HCT116 (cell line): ENCODE data around the gene HMSD. TPM values are rescaled to one million over a fixed set of nuclear protein-coding genes. Genes with fewer than 3 reads are reported as not detected.

Source experiments
- ATAC-seq: fragments of 200-7000 bp; cut with Tn5 transposase; 2 replicates; pipeline ENCODE4 v1.9.1; 2020; ENCODE audit warnings: mild to moderate bottlenecking, moderate library complexity
- BruUV-seq: library from RNA; stranded (reverse); fragments of 400-500 nt; replicated peaks from 2 replicates; lab custom pipeline; 2021; lab: Mats Ljungman, UMichigan
- CTCF ChIA-PET: fragments of 300-600 bp; sonication (Branson Sonifier 250); formaldehyde crosslinking; loops from one replicate; lab custom pipeline; 2021; ENCODE audit warnings: antibody characterized with exemption; lab: Charles Lee
- POLR2A ChIA-PET: fragments of 300-600, 350-600 bp; sonication (Branson Sonifier 250); formaldehyde crosslinking; loops from one replicate; lab custom pipeline; 2021; ENCODE audit warnings: antibody characterized with exemption; lab: Charles Lee
- RAD21 ChIA-PET, 2 experiments: fragments of 300-600 bp; sonication (Branson Sonifier 250); formaldehyde crosslinking; loops; one replicate each; lab custom pipeline; 2023; ENCODE audit warnings: low total read pairs in 2 of 2; ENCODE audit not compliant: uncharacterized antibody in 2 of 2, unreplicated experiment in 2 of 2, low non-redundant PET in 1 of 2; lab: Charles Lee
- DNase-seq: peaks from one replicate; pipeline ENCODE4 v3.0.0-alpha.2; 2010; ENCODE audit warnings: low read depth, low spot score
- H2AFZ ChIP-seq: fragments of 200-600 bp; shearing (Covaris generic), sonication (generic); 2 replicates; pipeline ENCODE4 v1.6.1; 2017; ENCODE audit warnings: low read depth, mixed run types, mixed read lengths, antibody characterized with exemption, low read length; ENCODE audit not compliant: poor library complexity, severe bottlenecking
- H3K27ac ChIP-seq: 2 replicates; pipeline ENCODE4 v1.5.1; 2012; ENCODE audit warnings: low read depth, low read length
- H3K27me3 ChIP-seq: fragments of 200-600 bp; sonication (generic); 2 replicates; pipeline ENCODE4 v1.6.1; 2016; ENCODE audit warnings: mixed run types, low read length, mixed read lengths; ENCODE audit not compliant: insufficient read depth
- H3K36me3 ChIP-seq, 2 experiments: fragments of 200-500 bp in 1 of 2; fragments of 200-600 bp in 1 of 2; sonication (Bioruptor generic) in 1 of 2; sonication (generic) in 1 of 2; 2 replicates each; pipeline versions ENCODE4 v1.5.1 to v1.6.1; 2014 to 2016; ENCODE audit warnings: low read length in 2 of 2, inconsistent platforms in 1 of 2, mixed read lengths in 1 of 2, mixed run types in 1 of 2; ENCODE audit not compliant: insufficient read depth in 2 of 2, control insufficient read depth in 1 of 2
- H3K4me1 ChIP-seq, 2 experiments: fragments of 200-600 bp in 1 of 2; sonication (generic) in 1 of 2; 2 replicates each; pipeline versions ENCODE4 v1.5.1 to v1.6.1; 2012 to 2017; ENCODE audit warnings: low read length in 2 of 2, inconsistent platforms in 1 of 2, mild to moderate bottlenecking in 1 of 2, mixed read lengths in 1 of 2, mixed run types in 1 of 2, moderate library complexity in 1 of 2; ENCODE audit not compliant: insufficient read depth in 2 of 2, control insufficient read depth in 1 of 2
- H3K4me2 ChIP-seq: fragments of 200-600 bp; sonication (generic); 2 replicates; pipeline ENCODE4 v1.6.1; 2017; ENCODE audit warnings: mixed run types, low read length, mixed read lengths
- H3K4me3 ChIP-seq, 2 experiments: fragments of 200-600 bp in 1 of 2; sonication (generic) in 1 of 2; replicated peaks in 1 of 2; 2 replicates each; pipeline ENCODE4 v1.5.1; 2011 to 2016; ENCODE audit warnings: low read length in 2 of 2, control low read depth in 1 of 2, low read depth in 1 of 2, mild to moderate bottlenecking in 1 of 2, mixed read lengths in 1 of 2, mixed run types in 1 of 2
- H3K79me2 ChIP-seq: fragments of 200-600 bp; sonication (generic); 2 replicates; pipeline ENCODE4 v1.6.1; 2017; ENCODE audit warnings: mild to moderate bottlenecking, mixed run types, low read length, moderate library complexity, mixed read lengths; ENCODE audit not compliant: insufficient read depth
- H3K9ac ChIP-seq: fragments of 200-600 bp; sonication (generic); 2 replicates; pipeline ENCODE4 v1.6.1; 2016; ENCODE audit warnings: low read length, mixed read lengths
- H3K9me2 ChIP-seq: fragments of 200-600 bp; sonication (generic), shearing (Covaris generic); 2 replicates; pipeline ENCODE4 v1.6.1; 2017; ENCODE audit warnings: mixed run types, mild to moderate bottlenecking, moderate library complexity; ENCODE audit not compliant: insufficient read depth
- H3K9me3 ChIP-seq, 2 experiments: fragments of 200-500 bp in 1 of 2; fragments of 200-600 bp in 1 of 2; sonication (Bioruptor generic) in 1 of 2; sonication (generic) in 1 of 2; 2 replicates each; pipeline ENCODE4 v1.6.1; 2014 to 2017; ENCODE audit warnings: low read length in 2 of 2, mixed read lengths in 2 of 2, inconsistent platforms in 1 of 2, low read depth in 1 of 2, mild to moderate bottlenecking in 1 of 2, mixed run types in 1 of 2, moderate library complexity in 1 of 2; ENCODE audit not compliant: control insufficient read depth in 1 of 2, insufficient read depth in 1 of 2
- H4K20me1 ChIP-seq: fragments of 200-600 bp; sonication (generic), shearing (Covaris generic); 2 replicates; pipeline ENCODE4 v1.6.1; 2017; ENCODE audit warnings: mixed run types, mild to moderate bottlenecking, moderate library complexity; ENCODE audit not compliant: insufficient read depth
- CBX3 ChIP-seq: IDR thresholded peaks from 2 replicates; pipeline ENCODE4 v1.6.1; 2012; ENCODE audit warnings: low read depth
- CEBPB ChIP-seq: IDR thresholded peaks from 2 replicates; pipeline ENCODE4 v1.6.1; 2012; ENCODE audit warnings: low read depth
- EZH2phosphoT487 ChIP-seq: fragments of 200-600 bp; IDR thresholded peaks from 2 replicates; pipeline ENCODE4 v1.6.1; 2018; ENCODE audit warnings: antibody characterized with exemption, borderline replicate concordance
- FOSL1 ChIP-seq: IDR thresholded peaks from 2 replicates; pipeline ENCODE4 v1.6.1; 2012; ENCODE audit warnings: low read depth
- JUND ChIP-seq: IDR thresholded peaks from 2 replicates; pipeline ENCODE4 v1.6.1; 2012
- MAX ChIP-seq: IDR thresholded peaks from 2 replicates; pipeline ENCODE4 v1.6.1; 2012
- POLR2A ChIP-seq: IDR thresholded peaks from 2 replicates; pipeline ENCODE4 v1.7.0; 2011; ENCODE audit warnings: borderline replicate concordance; ENCODE audit not compliant: insufficient read depth, insufficient read length; ENCODE audit errors: extremely low read depth
- POLR2AphosphoS5 ChIP-seq: IDR thresholded peaks from 2 replicates; pipeline ENCODE4 v1.6.1; 2011; ENCODE audit warnings: mild to moderate bottlenecking, low read depth, low read length, moderate library complexity
- RAD21 ChIP-seq: IDR thresholded peaks from 2 replicates; pipeline ENCODE4 v1.6.1; 2012; ENCODE audit warnings: low read depth, mild to moderate bottlenecking
- YY1 ChIP-seq: IDR thresholded peaks from 2 replicates; pipeline ENCODE4 v1.6.1; 2011; ENCODE audit warnings: low read length, low read depth, moderate library complexity, mild to moderate bottlenecking; ENCODE audit not compliant: insufficient replicate concordance; ENCODE audit errors: extremely low read depth
- ZNF274 ChIP-seq: fragments of 200-500 bp; sonication (Bioruptor generic); IDR thresholded peaks from 2 replicates; pipeline ENCODE4 v1.6.1; 2014; ENCODE audit warnings: mild to moderate bottlenecking, low read depth, low read length, inconsistent platforms
- intact Hi-C: fragments of 100-400 bp; cut with micrococcal nuclease; formaldehyde crosslinking; loops from 2 replicates; pipeline ENCODE4 v1.10.0; 2022
- total RNA-seq: library from RNA; stranded (reverse); gene quantifications from one replicate; pipeline ENCODE4 v1.2.1, GENCODE V29; 2021; ENCODE audit not compliant: unreplicated experiment
- TF ChIP-seq, protein P1 (sequence below): IDR thresholded peaks from 2 replicates; pipeline ENCODE4 v1.6.1; 2011; ENCODE audit warnings: mild to moderate bottlenecking, low read length, moderate library complexity; ENCODE audit not compliant: insufficient replicate concordance; ENCODE audit errors: extremely low read depth

The HMSD gene
- total RNA-seq, 1 experiment from 2014 or later = 5.3 TPM

GRCh38 chr18:63980027-63980426 lies 30.9 kb downstream of the HMSD start (continued):
- TF ChIP-seq, protein P1, sequence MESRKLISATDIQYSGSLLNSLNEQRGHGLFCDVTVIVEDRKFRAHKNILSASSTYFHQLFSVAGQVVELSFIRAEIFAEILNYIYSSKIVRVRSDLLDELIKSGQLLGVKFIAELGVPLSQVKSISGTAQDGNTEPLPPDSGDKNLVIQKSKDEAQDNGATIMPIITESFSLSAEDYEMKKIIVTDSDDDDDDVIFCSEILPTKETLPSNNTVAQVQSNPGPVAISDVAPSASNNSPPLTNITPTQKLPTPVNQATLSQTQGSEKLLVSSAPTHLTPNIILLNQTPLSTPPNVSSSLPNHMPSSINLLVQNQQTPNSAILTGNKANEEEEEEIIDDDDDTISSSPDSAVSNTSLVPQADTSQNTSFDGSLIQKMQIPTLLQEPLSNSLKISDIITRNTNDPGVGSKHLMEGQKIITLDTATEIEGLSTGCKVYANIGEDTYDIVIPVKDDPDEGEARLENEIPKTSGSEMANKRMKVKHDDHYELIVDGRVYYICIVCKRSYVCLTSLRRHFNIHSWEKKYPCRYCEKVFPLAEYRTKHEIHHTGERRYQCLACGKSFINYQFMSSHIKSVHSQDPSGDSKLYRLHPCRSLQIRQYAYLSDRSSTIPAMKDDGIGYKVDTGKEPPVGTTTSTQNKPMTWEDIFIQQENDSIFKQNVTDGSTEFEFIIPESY = no peak
- TF ChIP-seq POLR2AphosphoS5 (no peak), POLR2A (no peak), RAD21 (no peak), ZNF274 (no peak)
- TF ChIP-seq, all 23 proteins: peak for 0

DNA sequence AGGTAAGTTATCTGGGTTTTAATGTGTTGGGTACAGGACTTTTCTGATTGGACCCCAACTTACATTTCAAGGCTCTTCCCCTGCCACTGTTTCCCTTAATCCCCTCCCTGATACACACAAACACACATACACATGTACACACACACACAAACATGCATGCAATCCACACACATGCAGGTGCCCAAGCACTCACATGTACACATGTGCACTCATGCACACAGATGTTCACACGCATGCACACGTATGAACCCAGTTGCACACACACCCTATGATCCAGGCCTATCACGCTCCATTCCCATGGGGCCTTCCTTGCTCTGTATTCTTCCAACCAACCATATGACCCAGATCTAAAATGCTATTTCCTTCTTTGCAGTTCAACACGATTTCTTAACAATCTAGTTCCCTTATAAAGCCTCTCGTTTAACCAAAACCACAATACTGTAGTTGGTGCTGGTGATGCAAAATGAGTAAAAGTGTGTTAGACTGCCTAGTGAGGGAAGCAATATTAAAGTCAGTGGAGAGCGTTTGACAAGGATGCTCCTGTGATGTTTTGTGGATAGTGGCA lies 31.9 kb downstream of the HMSD start:
- Histone ChIP-seq H3K27ac (no peak overlapping the region), H3K4me2 (no peak overlapping the region), H3K4me3 (no peak overlapping the region), H3K4me1 (peaks cover 0 to 6% of the 10 kb centered on the region in 2 experiments; a peak in 3 of 4 replicates), H3K9ac (no peak overlapping the region), H3K9me3 (no peaks in the 10 kb centered on the region), H4K20me1 (no peaks in the 10 kb centered on the region), H3K27me3 (no peaks in the 10 kb centered on the region), H3K36me3 (no peaks in the 10 kb centered on the region), H2AFZ (no peak overlapping the region), H3K9me2 (no peaks in the 10 kb centered on the region), H3K79me2 (no peaks in the 10 kb centered on the region)
- ATAC-seq = no peak
- ChIA-PET RAD21 (no interaction called here), POLR2A (no interaction called here), CTCF (no interaction called here)
- TF ChIP-seq POLR2A (no peak), FOSL1 (no peak), CBX3 (no peak), JUND (no peak), POLR2AphosphoS5 (no peak), YY1 (no peak), CEBPB (no peak), MAX (no peak), ZNF274 (no peak), EZH2phosphoT487 (no peak)
- TF ChIP-seq, protein P1 = no peak
- no TSS peak for BruUV-seq
- intact Hi-C loops = no loop called here
- no peak for DNase-seq
